CD14-positive monocyte (primary cell): ENCODE data around the gene GRIK2. TPM values are rescaled to one million over a fixed set of nuclear protein-coding genes. Genes with fewer than 3 reads are reported as not detected.

Experiments used
- DNase-seq, 3 donors: peaks; one replicate each; pipeline ENCODE4 v3.0.0-alpha.2; 2011 to 2022
- H2AFZ ChIP-seq: 2 replicates; pipeline ENCODE4 v1.6.0; 2012; ENCODE audit warnings: mild to moderate bottlenecking, low read depth, low read length, inconsistent platforms; ENCODE audit not compliant: insufficient read depth, poor library complexity, severe bottlenecking
- H3K27ac ChIP-seq, 2 donors: 1 replicate in 1 of 2; 2 replicates in 1 of 2; pipeline ENCODE4 v1.5.1; 2012 to 2013; ENCODE audit warnings: low read length in 2 of 2, control low read depth in 1 of 2, inconsistent platforms in 1 of 2, low read depth in 1 of 2, mild to moderate bottlenecking in 1 of 2
- H3K27me3 ChIP-seq, 2 donors: one replicate each; pipeline versions ENCODE4 v1.6.0 to v1.6.1; 2011 to 2013; ENCODE audit warnings: low read length in 2 of 2; ENCODE audit not compliant: control insufficient read depth in 2 of 2, insufficient read depth in 2 of 2
- H3K36me3 ChIP-seq, 2 donors: replicated peaks in 1 of 2; 1 replicate in 1 of 2; 2 replicates in 1 of 2; pipeline versions ENCODE4 v1.5.1 to v1.6.1; 2012 to 2013; ENCODE audit warnings: low read length in 2 of 2, control low read depth in 1 of 2, inconsistent platforms in 1 of 2, mild to moderate bottlenecking in 1 of 2; ENCODE audit not compliant: insufficient read depth in 2 of 2, control insufficient read depth in 1 of 2
- H3K4me1 ChIP-seq, 2 donors: 1 replicate in 1 of 2; 2 replicates in 1 of 2; pipeline versions ENCODE4 v1.5.1 to v1.6.1; 2012 to 2013; ENCODE audit warnings: low read length in 2 of 2, control low read depth in 1 of 2, inconsistent platforms in 1 of 2, mild to moderate bottlenecking in 1 of 2, moderate library complexity in 1 of 2; ENCODE audit not compliant: insufficient read depth in 2 of 2, control insufficient read depth in 1 of 2
- H3K4me2 ChIP-seq: replicated peaks from 2 replicates; pipeline ENCODE3; 2012; ENCODE audit warnings: low read length, moderate library complexity, mild to moderate bottlenecking; ENCODE audit not compliant: poor library complexity, severe bottlenecking; ENCODE audit errors: extremely low read depth
- H3K4me3 ChIP-seq, 3 experiments: fragments of 200-600 bp in 1 of 3; sonication (generic) in 1 of 3; replicated peaks in 1 of 3; 1 replicate in 2 of 3; 2 replicates in 1 of 3; pipeline ENCODE4 v1.5.1; 2011 to 2013; ENCODE audit warnings: low read length in 3 of 3, mild to moderate bottlenecking in 3 of 3, control low read depth in 2 of 3, low read depth in 2 of 3, inconsistent platforms in 1 of 3, moderate library complexity in 1 of 3
- H3K79me2 ChIP-seq: 2 replicates; pipeline ENCODE4 v1.6.0; 2012; ENCODE audit warnings: mild to moderate bottlenecking, control low read depth, inconsistent platforms, low read length, moderate library complexity; ENCODE audit not compliant: insufficient read depth
- H3K9ac ChIP-seq: 2 replicates; pipeline ENCODE4 v1.6.0; 2017; ENCODE audit warnings: low read length, mild to moderate bottlenecking; ENCODE audit not compliant: insufficient read depth, poor library complexity, severe bottlenecking
- H3K9me3 ChIP-seq, 2 donors: replicated peaks in 1 of 2; 1 replicate in 1 of 2; 2 replicates in 1 of 2; pipeline versions ENCODE4 v1.5.1 to v1.6.1; 2012 to 2013; ENCODE audit warnings: low read length in 2 of 2, control low read depth in 1 of 2; ENCODE audit not compliant: control insufficient read depth in 1 of 2, insufficient read depth in 1 of 2
- H4K20me1 ChIP-seq: 2 replicates; pipeline ENCODE4 v1.6.0; 2012; ENCODE audit warnings: mild to moderate bottlenecking, low read length, control low read depth, moderate library complexity; ENCODE audit not compliant: insufficient read depth
- H3K27ac Mint-ChIP-seq, 7 donors: one replicate each; pipeline ENCODE4 v1.8.0; 2020; ENCODE audit warnings: mild to moderate bottlenecking in 7 of 7, mixed read lengths in 7 of 7, moderate library complexity in 6 of 7, inconsistent platforms in 2 of 7
- H3K27me3 Mint-ChIP-seq, 3 donors: one replicate each; pipeline ENCODE4 v1.8.0; 2021 to 2022; ENCODE audit warnings: low read depth in 3 of 3, mild to moderate bottlenecking in 3 of 3, mixed read lengths in 3 of 3, moderate library complexity in 3 of 3, inconsistent platforms in 1 of 3
- H3K36me3 Mint-ChIP-seq, 2 donors: one replicate each; pipeline ENCODE4 v1.8.0; 2020; ENCODE audit warnings: mixed read lengths in 2 of 2, inconsistent platforms in 1 of 2, mild to moderate bottlenecking in 1 of 2
- H3K4me1 Mint-ChIP-seq: one replicate; pipeline ENCODE4 v1.8.0; 2020; ENCODE audit warnings: mild to moderate bottlenecking, mixed read lengths
- H3K4me3 Mint-ChIP-seq, 2 donors: one replicate each; pipeline ENCODE4 v1.8.0; 2020; ENCODE audit warnings: mild to moderate bottlenecking in 2 of 2, mixed read lengths in 2 of 2, moderate library complexity in 1 of 2
- H3K9me3 Mint-ChIP-seq, 7 donors: one replicate each; pipeline ENCODE4 v1.8.0; 2020 to 2022; ENCODE audit warnings: mixed read lengths in 7 of 7, mild to moderate bottlenecking in 6 of 7, moderate library complexity in 6 of 7, inconsistent platforms in 2 of 7
- CTCF ChIP-seq: fragments of 200-600 bp; IDR thresholded peaks from one replicate; pipeline ENCODE4 v1.8.0; 2022; ENCODE audit warnings: antibody characterized with exemption, mild to moderate bottlenecking
- WGBS: methylation state at CpG from one replicate; pipeline ENCODE4 v1.1.5; 2013; ENCODE audit warnings: missing lambda C conversion rate; ENCODE audit not compliant: insufficient coverage; 5-methylcytosine and 5-hydroxymethylcytosine counted together
- intact Hi-C, 2 donors: fragments of 100-400 bp; cut with micrococcal nuclease; formaldehyde crosslinking; loops; one replicate each; pipeline versions ENCODE4 v1.15.0 to v1.15.1; 2023
- polyA plus RNA-seq, 3 donors: library from polyadenylated mRNA; depleted of rRNA in 1 of 3; unstranded in 2 of 3; stranded (reverse) in 1 of 3; fragments of 300-500 nt in 2 of 3; fragments of >200 nt in 1 of 3; fragmentation: Illumina TruSeq in 2 of 3; gene quantifications; 1 replicate in 2 of 3; 2 replicates in 1 of 3; pipeline ENCODE4 v1.2.3, GENCODE V29; 2012 to 2021

The GRIK2 gene
- polyA plus RNA-seq, 3 donors: not detected

- WGBS: no CpG with 5 or more reads among the region's 6 CpGs
- Mint-ChIP-seq H3K36me3 (no peaks in the 10 kb centered on the region), H3K27me3 (no peaks in the 10 kb centered on the region), H3K4me1 (no peaks in the 10 kb centered on the region), H3K4me3 (no peak overlapping the region), H3K27ac (no peak overlapping the region), H3K9me3 (no peaks in the 10 kb centered on the region)
- H4K20me1 ChIP-seq: no peaks in the 10 kb centered on the region
- H3K79me2 ChIP-seq: no peaks in the 10 kb centered on the region
- H3K4me1 ChIP-seq: no peaks in the 10 kb centered on the region
- no peak for DNase-seq
- intact Hi-C loops: no loop called here
- H3K27me3 ChIP-seq: no peaks in the 10 kb centered on the region
- H3K4me3 ChIP-seq: no peak overlapping the region
- H2AFZ ChIP-seq: no peak overlapping the region
- H3K36me3 ChIP-seq: no peaks in the 10 kb centered on the region
- H3K9me3 ChIP-seq: no peaks in the 10 kb centered on the region
- no peak for TF ChIP-seq CTCF
- no peak overlapping the region for H3K4me2 ChIP-seq
- no peak overlapping the region for H3K27ac ChIP-seq
- no peak overlapping the region for H3K9ac ChIP-seq
Measured at GRCh38 chr6:101907356-101908217, 514.1 kb downstream of the GRIK2 start.

- no peak for TF ChIP-seq CTCF
- Histone ChIP-seq H2AFZ (no peak overlapping the region), H3K4me3 (no peak overlapping the region), H4K20me1 (no peaks in the 10 kb centered on the region), H3K27me3 (no peaks in the 10 kb centered on the region), H3K9me3 (no peaks in the 10 kb centered on the region), H3K9ac (no peak overlapping the region), H3K4me1 (no peaks in the 10 kb centered on the region), H3K79me2 (no peaks in the 10 kb centered on the region), H3K4me2 (no peak overlapping the region), H3K27ac (no peak overlapping the region), H3K36me3 (no peaks in the 10 kb centered on the region)
- intact Hi-C loops: no loop called here
- no peak overlapping the region for H3K27ac Mint-ChIP-seq
- no peaks in the 10 kb centered on the region for H3K9me3 Mint-ChIP-seq
- peaks cover 0 to 1% (median 0%) of the 10 kb centered on the region in 3 donors for H3K27me3 Mint-ChIP-seq
- H3K4me3 Mint-ChIP-seq: no peak overlapping the region
- no peaks in the 10 kb centered on the region for H3K4me1 Mint-ChIP-seq
- no peak for DNase-seq
- no peaks in the 10 kb centered on the region for H3K36me3 Mint-ChIP-seq
- 100% methylated on average over 1 of the region's 1 CpG for WGBS
Measured at GRCh38 chr6:101909366-101909765, 515.9 kb downstream of the GRIK2 start.
